GM23248 (cell line): ENCODE measurements around the gene TRIP12.

Experiments
- EZH2 ChIP-seq: fragments of 200-600 bp; sonication (generic); IDR thresholded peaks from 2 replicates; pipeline ENCODE4 v1.6.1; 2018; ENCODE audit warnings: antibody characterized with exemption, mild to moderate bottlenecking; ENCODE audit not compliant: insufficient read depth, poor library complexity, severe bottlenecking
- EZH2phosphoT487 ChIP-seq: fragments of 200-600 bp; sonication (generic); IDR thresholded peaks from 2 replicates; pipeline ENCODE4 v1.6.1; 2018; ENCODE audit warnings: antibody characterized with exemption, moderate library complexity, mild to moderate bottlenecking, low read depth; ENCODE audit not compliant: insufficient read depth

DNA sequence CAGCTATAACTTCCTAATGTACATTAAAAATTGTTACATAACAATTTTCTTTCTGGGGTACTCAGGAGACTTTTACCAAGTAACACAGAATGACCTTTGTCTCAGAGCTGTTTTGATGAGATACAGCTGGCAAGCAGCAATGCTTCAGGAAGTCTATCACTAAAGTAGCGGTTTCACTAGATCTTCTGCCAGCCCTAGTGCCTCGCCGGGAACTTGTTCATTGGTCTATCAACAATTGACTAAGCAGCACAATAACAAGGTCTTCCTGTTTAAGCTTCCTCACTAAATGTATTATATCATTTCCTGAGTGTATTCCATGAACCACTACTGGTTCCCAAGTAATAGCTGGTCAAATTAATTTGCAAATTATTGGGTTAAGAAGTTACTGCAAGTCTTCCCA, 69.2 kb downstream of the TRIP12 start:
- TF ChIP-seq EZH2 (no peak), EZH2phosphoT487 (no peak)
